H1 (cell line): ENCODE data around the gene CARF. TPM values are rescaled to one million over a fixed set of nuclear protein-coding genes. Genes with fewer than 3 reads are reported as not detected.

Experiments
- CTCF ChIA-PET: fragments of 300-600 bp; sonication (Branson Sonifier 250); formaldehyde crosslinking; loops from one replicate; lab custom pipeline; 2021; ENCODE audit not compliant: partially characterized antibody; lab: Charles Lee
- POLR2A ChIA-PET: fragments of 300-600 bp; sonication (Branson Sonifier 250); formaldehyde crosslinking; loops from one replicate; lab custom pipeline; 2021; ENCODE audit warnings: inconsistent platforms; ENCODE audit not compliant: partially characterized antibody; lab: Charles Lee
- DNase-seq, 2 experiments: peaks; one replicate each; pipeline versions ENCODE4 v3.0.0 to v3.0.0-alpha.2; 2010 to 2022; ENCODE audit warnings: low spot score in 2 of 2, low read depth in 1 of 2, mixed read lengths in 1 of 2
- FAIRE-seq: peaks from 2 replicates; lab custom pipeline; 2011; peaks lifted over from hg19 to GRCh38; lab: Jason Lieb, UNC
- H2AFZ ChIP-seq: 2 replicates; pipeline ENCODE4 v1.8.1; 2012; ENCODE audit warnings: low read length, inconsistent platforms
- H2AK5ac ChIP-seq: 2 replicates; pipeline ENCODE4 v1.6.1; 2013; ENCODE audit warnings: low read depth, low read length
- H2BK120ac ChIP-seq: replicated peaks from 2 replicates; pipeline ENCODE3; 2013; ENCODE audit warnings: low read depth, low read length, inconsistent platforms
- H2BK12ac ChIP-seq: 2 replicates; pipeline ENCODE4 v1.6.1; 2013; ENCODE audit warnings: low read depth, low read length
- H2BK15ac ChIP-seq: 2 replicates; pipeline ENCODE4 v1.6.1; 2013; ENCODE audit warnings: low read length
- H2BK20ac ChIP-seq: 2 replicates; pipeline ENCODE4 v1.6.1; 2013; ENCODE audit warnings: low read length
- H2BK5ac ChIP-seq: 2 replicates; pipeline ENCODE4 v1.6.1; 2013; ENCODE audit warnings: low read depth, low read length
- H3K14ac ChIP-seq: 2 replicates; pipeline ENCODE4 v1.6.1; 2013; ENCODE audit warnings: inconsistent platforms; ENCODE audit not compliant: insufficient read length
- H3K18ac ChIP-seq: 2 replicates; pipeline ENCODE4 v1.6.1; 2013; ENCODE audit warnings: low read length; ENCODE audit errors: extremely low read depth
- H3K23ac ChIP-seq: 2 replicates; pipeline ENCODE4 v1.6.1; 2013; ENCODE audit warnings: inconsistent platforms; ENCODE audit not compliant: insufficient read length
- H3K23me2 ChIP-seq: 2 replicates; pipeline ENCODE4 v1.6.1; 2013; ENCODE audit warnings: low read depth, low read length
- H3K27ac ChIP-seq: 2 replicates; pipeline ENCODE4 v1.6.1; 2011; ENCODE audit warnings: low read depth, low read length, inconsistent platforms
- H3K27me3 ChIP-seq, 4 experiments: replicated peaks in 1 of 4; 1 replicate in 1 of 4; 2 replicates in 3 of 4; pipeline versions ENCODE4 v1.6.1 to v1.8.1; 2011 to 2013; ENCODE audit warnings: low read length in 3 of 4, mild to moderate bottlenecking in 3 of 4, inconsistent platforms in 2 of 4, mixed read lengths in 2 of 4, moderate library complexity in 1 of 4; ENCODE audit not compliant: control insufficient read depth in 3 of 4, insufficient read depth in 3 of 4; ENCODE audit errors: extremely low read depth in 1 of 4
- H3K36me3 ChIP-seq, 4 experiments: 2 replicates each; pipeline versions ENCODE4 v1.6.1 to v1.8.1; 2011 to 2013; ENCODE audit warnings: mild to moderate bottlenecking in 4 of 4, low read length in 3 of 4, moderate library complexity in 2 of 4, control low read depth in 1 of 4, inconsistent platforms in 1 of 4; ENCODE audit not compliant: insufficient read depth in 4 of 4, control insufficient read depth in 2 of 4
- H3K4ac ChIP-seq: replicated peaks from 2 replicates; pipeline ENCODE3; 2013; ENCODE audit warnings: low read length, low read depth, mixed read lengths, inconsistent platforms; ENCODE audit not compliant: insufficient read length
- H3K4me1 ChIP-seq, 4 experiments: replicated peaks in 1 of 4; 1 replicate in 1 of 4; 2 replicates in 3 of 4; pipeline versions ENCODE4 v1.6.1 to v1.8.1; 2011 to 2013; ENCODE audit warnings: low read length in 3 of 4, inconsistent platforms in 2 of 4, mixed read lengths in 1 of 4; ENCODE audit not compliant: insufficient read depth in 4 of 4, control insufficient read depth in 3 of 4
- H3K4me2 ChIP-seq, 2 experiments: 2 replicates each; pipeline versions ENCODE4 v1.6.1 to v1.8.1; 2011 to 2013; ENCODE audit warnings: low read depth in 2 of 2, low read length in 2 of 2, control low read depth in 1 of 2, inconsistent platforms in 1 of 2, mild to moderate bottlenecking in 1 of 2; ENCODE audit not compliant: insufficient read depth in 1 of 2
- H3K4me3 ChIP-seq, 4 experiments: fragments of 200-600, 300-600 bp in 1 of 4; sonication (generic), shearing (Covaris generic), sonication (Bioruptor Twin) in 1 of 4; 2 replicates each; pipeline versions ENCODE4 v1.5.1 to v1.8.1; 2011 to 2016; ENCODE audit warnings: low read length in 4 of 4, low read depth in 3 of 4, control low read depth in 2 of 4, inconsistent platforms in 2 of 4, mild to moderate bottlenecking in 2 of 4, mixed read lengths in 1 of 4, moderate library complexity in 1 of 4; ENCODE audit not compliant: insufficient read depth in 2 of 4; ENCODE audit errors: extremely low read depth in 1 of 4
- H3K56ac ChIP-seq: replicated peaks from 2 replicates; pipeline ENCODE3; 2013; ENCODE audit warnings: low read depth, mild to moderate bottlenecking, mixed read lengths, low read length, inconsistent platforms; ENCODE audit not compliant: insufficient read length
- H3K79me1 ChIP-seq: 2 replicates; pipeline ENCODE4 v1.6.1; 2013; ENCODE audit warnings: low read depth, low read length, control low read depth
- H3K79me2 ChIP-seq, 2 experiments: 2 replicates each; pipeline versions ENCODE4 v1.6.1 to v1.8.1; 2012 to 2013; ENCODE audit warnings: low read length in 2 of 2, mild to moderate bottlenecking in 2 of 2, inconsistent platforms in 1 of 2; ENCODE audit not compliant: insufficient read depth in 2 of 2, control insufficient read depth in 1 of 2
- H3K9ac ChIP-seq, 4 experiments: replicated peaks in 1 of 4; 1 replicate in 1 of 4; 2 replicates in 3 of 4; pipeline versions ENCODE4 v1.6.1 to v1.8.1; 2011 to 2013; ENCODE audit warnings: low read depth in 3 of 4, low read length in 3 of 4, control low read depth in 2 of 4, mild to moderate bottlenecking in 2 of 4, moderate library complexity in 2 of 4, inconsistent platforms in 1 of 4; ENCODE audit errors: extremely low read depth in 1 of 4
- H3K9me3 ChIP-seq, 2 experiments: 2 replicates each; pipeline versions ENCODE4 v1.6.1 to v1.8.1; 2012 to 2013; ENCODE audit warnings: mild to moderate bottlenecking in 2 of 2, moderate library complexity in 2 of 2, control low read depth in 1 of 2, inconsistent platforms in 1 of 2, low read depth in 1 of 2, low read length in 1 of 2, mixed read lengths in 1 of 2; ENCODE audit not compliant: insufficient read depth in 2 of 2
- H4K20me1 ChIP-seq, 2 experiments: replicated peaks in 1 of 2; 2 replicates each; pipeline versions ENCODE3 to v1.8.1; 2011 to 2013; ENCODE audit warnings: inconsistent platforms in 2 of 2, low read length in 2 of 2, mild to moderate bottlenecking in 1 of 2; ENCODE audit not compliant: insufficient read depth in 2 of 2, control insufficient read depth in 1 of 2
- H4K5ac ChIP-seq: 2 replicates; pipeline ENCODE4 v1.6.1; 2013; ENCODE audit warnings: low read length, low read depth, mixed read lengths, inconsistent platforms; ENCODE audit not compliant: insufficient read length
- H4K8ac ChIP-seq: 2 replicates; pipeline ENCODE4 v1.8.0; 2013; ENCODE audit warnings: mild to moderate bottlenecking, moderate library complexity, low read length, inconsistent platforms; ENCODE audit not compliant: insufficient read depth; ENCODE audit errors: extremely low read depth
- H4K91ac ChIP-seq: replicated peaks from 2 replicates; pipeline ENCODE3; 2013; ENCODE audit warnings: low read length, mixed read lengths, inconsistent platforms; ENCODE audit not compliant: insufficient read length
- EZH2 ChIP-seq: fragments of 200-600 bp; sonication (generic); IDR thresholded peaks from 2 replicates; pipeline ENCODE4 v1.7.1; 2012; ENCODE audit warnings: low read depth, mild to moderate bottlenecking, moderate library complexity, low read length, inconsistent platforms; ENCODE audit not compliant: severe bottlenecking
- polyA plus RNA-seq, 7 experiments: library from polyadenylated mRNA; depleted of rRNA in 3 of 7; stranded (reverse) in 5 of 7; unstranded in 2 of 7; fragments of >200 nt in 5 of 7; fragments of 200-250 nt in 2 of 7; gene quantifications; 1 replicate in 5 of 7; 2 replicates in 1 of 7; 4 replicates in 1 of 7; pipeline versions ENCODE4 v1.2.1 to v1.2.3, GENCODE V29; 2011 to 2013; ENCODE audit warnings: missing spikeins in 2 of 7, mixed read lengths in 2 of 7
- total RNA-seq: library from RNA; stranded (reverse); fragmentation: NEBNext Ultra II Directional; extraction: Animal tissue kit (Norgen Biotek cat#: 25700); gene quantifications from 2 replicates; pipeline ENCODE4 v1.2.1, GENCODE V29; 2021

The CARF gene
- total and polyA plus RNA-seq, 2 of the 8 experiments (the other 6 are each of a cell fraction or from before 2014, with no cell fraction given), result 2.0 to 2.6 TPM

- H3K4me1 ChIP-seq, result no peaks in the 10 kb centered on the region
- no peak overlapping the region for H3K4ac ChIP-seq
- H3K14ac ChIP-seq, result no peak overlapping the region
- no peak overlapping the region for H2AK5ac ChIP-seq
- H4K91ac ChIP-seq, result no peak overlapping the region
- no peaks in the 10 kb centered on the region for H3K23me2 ChIP-seq
- no peak overlapping the region for H3K27ac ChIP-seq
- no peaks in the 10 kb centered on the region for H3K27me3 ChIP-seq
- CTCF ChIA-PET, result no interaction called here
- no peak for TF ChIP-seq EZH2
- H3K36me3 ChIP-seq, result no peaks in the 10 kb centered on the region; a peak in 1 of 8 replicates
- no peak overlapping the region for H2BK15ac ChIP-seq
- H3K9ac ChIP-seq, result no peak overlapping the region
- no peak overlapping the region for H3K56ac ChIP-seq
- no peak overlapping the region for H3K23ac ChIP-seq
- H4K8ac ChIP-seq, result no peak overlapping the region
- H2BK5ac ChIP-seq, result no peak overlapping the region
- POLR2A ChIA-PET, result no interaction called here
- no peaks in the 10 kb centered on the region for H3K9me3 ChIP-seq
- no peak overlapping the region for H3K4me2 ChIP-seq
- H2BK12ac ChIP-seq, result no peak overlapping the region
- no peak for FAIRE-seq
- DNase-seq, result no peak
- H2BK120ac ChIP-seq, result no peak overlapping the region
- H2AFZ ChIP-seq, result no peak overlapping the region
- H3K79me1 ChIP-seq, result no peaks in the 10 kb centered on the region
- H4K5ac ChIP-seq, result no peak overlapping the region
- no peak overlapping the region for H3K4me3 ChIP-seq
- H2BK20ac ChIP-seq, result no peak overlapping the region
- H3K18ac ChIP-seq, result no peak overlapping the region
- H3K79me2 ChIP-seq, result no peaks in the 10 kb centered on the region
- no peaks in the 10 kb centered on the region for H4K20me1 ChIP-seq
These were observed 113.5 kb downstream of the CARF start for GRCh38 chr2:203025592-203025991.
